Measurements from ENCODE around the gene ADM5. TPM values are rescaled to one million over a fixed set of nuclear protein-coding genes. Genes with fewer than 3 reads are reported as not detected.

Gene ADM5
- total RNA-seq, 3 donors from 2014 or later = 1.3 to 2.9 (median 1.4) TPM

- H3K4me3 ChIP-seq = no peak overlapping the region
- no peaks in the 10 kb centered on the region for H3K9me3 ChIP-seq
- H3K36me3 ChIP-seq = peaks cover 16% of the 10 kb centered on the region
- intact Hi-C loops (cut with DNase I; ENCODE audit: low total_unique reads) = no loop called here
- no peak overlapping the region for H3K27ac ChIP-seq
- no peaks in the 10 kb centered on the region for H3K4me1 ChIP-seq
- TF ChIP-seq CTCF (IDR thresholded peaks at IDR 0.05) (no peak), POLR2A (IDR thresholded peaks at IDR 0.05) (no peak), POLR2AphosphoS5 (IDR thresholded peaks at IDR 0.05) (no peak)
- no peaks in the 10 kb centered on the region for H3K27me3 ChIP-seq
- DNase-seq (ENCODE audit: low spot score in 2 of 2) = no peak
These were observed 33.6 kb upstream of the ADM5 start for GRCh38 chr19:49655570-49656455.

- peaks cover 16% of the 10 kb centered on the region for H3K36me3 ChIP-seq
- intact Hi-C loops (cut with DNase I; ENCODE audit: low total_unique reads) = no loop called here
- TF ChIP-seq POLR2A (IDR thresholded peaks at IDR 0.05) (no peak), POLR2AphosphoS5 (IDR thresholded peaks at IDR 0.05) (no peak), CTCF (IDR thresholded peaks at IDR 0.05) (no peak)
- DNase-seq (ENCODE audit: low spot score in 2 of 2) = no peak
- H3K4me3 ChIP-seq = no peak overlapping the region
- H3K27me3 ChIP-seq = no peaks in the 10 kb centered on the region
- H3K9me3 ChIP-seq = no peaks in the 10 kb centered on the region
- no peak overlapping the region for H3K27ac ChIP-seq
- no peaks in the 10 kb centered on the region for H3K4me1 ChIP-seq
These were observed 32.8 kb upstream of the ADM5 start for GRCh38 chr19:49656456-49657109.

- no peak for DNase-seq (ENCODE audit: low spot score in 2 of 2)
- H3K4me1 ChIP-seq = no peaks in the 10 kb centered on the region
- H3K36me3 ChIP-seq = peaks cover 7% of the 10 kb centered on the region
- H3K9me3 ChIP-seq = no peaks in the 10 kb centered on the region
- no peak overlapping the region for H3K4me3 ChIP-seq
- intact Hi-C loops (cut with DNase I; ENCODE audit: low total_unique reads) = no loop called here
- TF ChIP-seq CTCF (IDR thresholded peaks at IDR 0.05) (no peak), POLR2A (IDR thresholded peaks at IDR 0.05) (no peak), POLR2AphosphoS5 (IDR thresholded peaks at IDR 0.05) (no peak)
- H3K27me3 ChIP-seq = no peaks in the 10 kb centered on the region
- H3K27ac ChIP-seq = no peak overlapping the region
These were observed 31.8 kb upstream of the ADM5 start for GRCh38 chr19:49657493-49658138.

GRCh38 chr19:49658139-49658517 lies 31.3 kb upstream of the ADM5 start:
- no peak for TF ChIP-seq POLR2A (IDR thresholded peaks at IDR 0.05)
- TF ChIP-seq POLR2AphosphoS5 (IDR thresholded peaks at IDR 0.05) = no peak
- TF ChIP-seq CTCF (IDR thresholded peaks at IDR 0.05) = no peak
- no peaks in the 10 kb centered on the region for H3K4me1 ChIP-seq

More at GRCh38 chr19:49658139-49658517, 31.3 kb upstream of the ADM5 start:
- no peak for DNase-seq (ENCODE audit: low spot score in 2 of 2)
- H3K36me3 ChIP-seq = peaks cover 7% of the 10 kb centered on the region
- H3K27ac ChIP-seq = no peak overlapping the region
- intact Hi-C loops (cut with DNase I; ENCODE audit: low total_unique reads) = no loop called here
- no peaks in the 10 kb centered on the region for H3K27me3 ChIP-seq
- H3K4me3 ChIP-seq = no peak overlapping the region
- H3K9me3 ChIP-seq = no peaks in the 10 kb centered on the region
